ENCODE measurements around the gene RXFP2.

DNA sequence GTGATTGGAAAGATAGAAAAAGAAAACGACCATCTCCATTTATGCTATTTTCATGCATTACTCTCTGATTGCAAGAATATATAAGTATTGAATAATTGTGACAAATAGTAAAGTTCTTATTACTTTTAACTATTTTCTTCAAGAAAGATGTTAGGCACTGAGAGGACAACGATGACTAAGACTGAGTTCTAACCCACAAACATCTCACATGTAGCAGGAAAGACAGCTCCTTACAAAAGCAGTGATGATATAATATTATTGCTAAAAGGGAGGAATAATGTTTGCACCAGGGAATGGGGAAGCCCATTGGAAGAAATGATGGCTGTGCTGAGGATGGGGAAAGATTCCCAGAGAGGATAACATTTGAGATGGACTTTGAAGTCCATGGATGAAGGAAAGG is 22.6 kb downstream of the RXFP2 start:
- TF ChIP-seq, protein P1, sequence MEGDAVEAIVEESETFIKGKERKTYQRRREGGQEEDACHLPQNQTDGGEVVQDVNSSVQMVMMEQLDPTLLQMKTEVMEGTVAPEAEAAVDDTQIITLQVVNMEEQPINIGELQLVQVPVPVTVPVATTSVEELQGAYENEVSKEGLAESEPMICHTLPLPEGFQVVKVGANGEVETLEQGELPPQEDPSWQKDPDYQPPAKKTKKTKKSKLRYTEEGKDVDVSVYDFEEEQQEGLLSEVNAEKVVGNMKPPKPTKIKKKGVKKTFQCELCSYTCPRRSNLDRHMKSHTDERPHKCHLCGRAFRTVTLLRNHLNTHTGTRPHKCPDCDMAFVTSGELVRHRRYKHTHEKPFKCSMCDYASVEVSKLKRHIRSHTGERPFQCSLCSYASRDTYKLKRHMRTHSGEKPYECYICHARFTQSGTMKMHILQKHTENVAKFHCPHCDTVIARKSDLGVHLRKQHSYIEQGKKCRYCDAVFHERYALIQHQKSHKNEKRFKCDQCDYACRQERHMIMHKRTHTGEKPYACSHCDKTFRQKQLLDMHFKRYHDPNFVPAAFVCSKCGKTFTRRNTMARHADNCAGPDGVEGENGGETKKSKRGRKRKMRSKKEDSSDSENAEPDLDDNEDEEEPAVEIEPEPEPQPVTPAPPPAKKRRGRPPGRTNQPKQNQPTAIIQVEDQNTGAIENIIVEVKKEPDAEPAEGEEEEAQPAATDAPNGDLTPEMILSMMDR (IDR thresholded peaks at IDR 0.05): no peak
- no peak for TF ChIP-seq POLR2A (IDR thresholded peaks at IDR 0.05)

Data from testis (tissue), 2 donors.